ENCODE results near the gene CELSR1. TPM values are rescaled to one million over a fixed set of nuclear protein-coding genes. Genes with fewer than 3 reads are reported as not detected.

The CELSR1 gene
- total RNA-seq, 4 donors from 2014 or later: 31.7 to 72.7 (median 54.1) TPM

GRCh38 chr22:46580940-46581537 is 43.6 kb upstream of the CELSR1 start:
- no peak for TF ChIP-seq POLR2A (IDR thresholded peaks at IDR 0.05)
- TF ChIP-seq, protein P1, sequence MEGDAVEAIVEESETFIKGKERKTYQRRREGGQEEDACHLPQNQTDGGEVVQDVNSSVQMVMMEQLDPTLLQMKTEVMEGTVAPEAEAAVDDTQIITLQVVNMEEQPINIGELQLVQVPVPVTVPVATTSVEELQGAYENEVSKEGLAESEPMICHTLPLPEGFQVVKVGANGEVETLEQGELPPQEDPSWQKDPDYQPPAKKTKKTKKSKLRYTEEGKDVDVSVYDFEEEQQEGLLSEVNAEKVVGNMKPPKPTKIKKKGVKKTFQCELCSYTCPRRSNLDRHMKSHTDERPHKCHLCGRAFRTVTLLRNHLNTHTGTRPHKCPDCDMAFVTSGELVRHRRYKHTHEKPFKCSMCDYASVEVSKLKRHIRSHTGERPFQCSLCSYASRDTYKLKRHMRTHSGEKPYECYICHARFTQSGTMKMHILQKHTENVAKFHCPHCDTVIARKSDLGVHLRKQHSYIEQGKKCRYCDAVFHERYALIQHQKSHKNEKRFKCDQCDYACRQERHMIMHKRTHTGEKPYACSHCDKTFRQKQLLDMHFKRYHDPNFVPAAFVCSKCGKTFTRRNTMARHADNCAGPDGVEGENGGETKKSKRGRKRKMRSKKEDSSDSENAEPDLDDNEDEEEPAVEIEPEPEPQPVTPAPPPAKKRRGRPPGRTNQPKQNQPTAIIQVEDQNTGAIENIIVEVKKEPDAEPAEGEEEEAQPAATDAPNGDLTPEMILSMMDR (IDR thresholded peaks at IDR 0.05): no peak
- WGBS, 2 donors: 62 to 79% methylated on average over 13 of the region's 13 CpGs
- H3K4me3 ChIP-seq (ENCODE audit: low read depth, poor library complexity, severe bottlenecking): no peak overlapping the region
- intact Hi-C loops (cut with DNase I; ENCODE audit: low total_unique reads): no loop called here
- DNase-seq (ENCODE audit: low spot score in 2 of 2): peak in 1 of 2 donors; percentile 59

GRCh38 chr22:46579751-46580449 is 42.5 kb upstream of the CELSR1 start:
- intact Hi-C loops (cut with DNase I; ENCODE audit: low total_unique reads): no loop called here
- no peak overlapping the region for H3K4me3 ChIP-seq (ENCODE audit: low read depth, poor library complexity, severe bottlenecking)
- 77 to 82% methylated on average over 14 of the region's 14 CpGs for WGBS, 2 donors
- DNase-seq (ENCODE audit: low spot score in 2 of 2): peak in 1 of 2 donors; percentile 84
- TF ChIP-seq, protein P1 (IDR thresholded peaks at IDR 0.05): no peak
- no peak for TF ChIP-seq POLR2A (IDR thresholded peaks at IDR 0.05)

DNA sequence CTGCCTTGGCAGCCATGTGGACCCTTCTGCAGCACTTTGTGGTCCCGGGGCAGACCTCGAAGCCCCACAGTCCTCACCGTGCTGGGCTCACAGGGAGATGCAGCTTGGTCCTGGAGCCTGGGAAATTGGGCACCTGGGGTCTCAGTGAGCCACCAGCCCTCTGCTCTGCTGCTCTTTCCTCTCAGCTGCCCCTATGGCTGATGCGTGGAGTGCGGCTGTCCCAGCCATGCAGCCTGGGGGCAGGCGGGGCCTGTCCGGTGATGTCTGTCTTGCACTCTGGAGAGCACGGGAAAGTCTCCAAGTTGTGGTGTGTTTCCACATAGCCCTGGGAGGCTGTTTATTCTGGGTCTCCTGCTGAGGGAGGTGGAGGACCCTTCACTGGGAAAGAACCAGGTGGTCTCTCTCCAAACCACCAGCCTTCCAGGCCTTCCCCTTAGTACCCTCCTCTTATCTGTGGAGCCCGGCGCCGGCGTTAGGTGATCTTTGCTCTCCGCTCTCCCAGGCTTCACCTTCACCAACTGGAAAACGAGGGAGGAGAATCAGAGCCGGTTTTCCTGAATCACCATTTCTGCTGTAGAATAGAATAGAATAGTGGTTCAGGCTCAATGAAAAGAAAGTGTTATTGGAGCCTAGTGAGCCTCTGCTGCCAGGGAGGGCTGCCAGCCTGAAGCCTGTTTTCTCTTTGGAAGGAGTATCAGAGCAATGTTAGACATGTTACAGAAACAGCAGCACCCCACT is 41.6 kb upstream of the CELSR1 start:
- TF ChIP-seq, protein P1 (IDR thresholded peaks at IDR 0.05): no peak
- TF ChIP-seq POLR2A (IDR thresholded peaks at IDR 0.05): no peak
- DNase-seq (ENCODE audit: low spot score in 2 of 2): no peak
- intact Hi-C loops (cut with DNase I; ENCODE audit: low total_unique reads): no loop called here
- WGBS, 2 donors: 22 to 54% methylated on average over 14 to 15 of the region's 15 CpGs
- H3K4me3 ChIP-seq (ENCODE audit: low read depth, poor library complexity, severe bottlenecking): no peak overlapping the region

GRCh38 chr22:46578251-46578823 is 40.9 kb upstream of the CELSR1 start:
- intact Hi-C loops (cut with DNase I; ENCODE audit: low total_unique reads): no loop called here
- DNase-seq (ENCODE audit: low spot score in 2 of 2): no peak
- no peak for TF ChIP-seq POLR2A (IDR thresholded peaks at IDR 0.05)
- TF ChIP-seq, protein P1 (IDR thresholded peaks at IDR 0.05): no peak
- 39 to 44% methylated on average over 9 of the region's 9 CpGs for WGBS, 2 donors
- H3K4me3 ChIP-seq (ENCODE audit: low read depth, poor library complexity, severe bottlenecking): no peak overlapping the region

GRCh38 chr22:46577368-46578249 is 40.2 kb upstream of the CELSR1 start:
- intact Hi-C loops (cut with DNase I; ENCODE audit: low total_unique reads): no loop called here
- TF ChIP-seq, protein P1 (IDR thresholded peaks at IDR 0.05): no peak
- TF ChIP-seq POLR2A (IDR thresholded peaks at IDR 0.05): no peak
- 3 to 6% methylated on average over 15 to 55 of the region's 65 CpGs for WGBS, 2 donors
- H3K4me3 ChIP-seq (ENCODE audit: low read depth, poor library complexity, severe bottlenecking): peak overlapping the region; percentile 35
- no peak for DNase-seq (ENCODE audit: low spot score in 2 of 2)

Measured in lower leg skin (tissue), 4 donors.